GM23338 (cell line): ENCODE data around the gene DNM1L. TPM values are rescaled to one million over a fixed set of nuclear protein-coding genes. Genes with fewer than 3 reads are reported as not detected.

ENCODE experiments used
- ATAC-seq: fragments of 200-7000 bp; cut with Tn5 transposase; 3 replicates; pipeline ENCODE4 v1.9.1; 2020
- DNase-seq: peaks from one replicate; pipeline ENCODE4 v3.0.0-alpha.2; 2015; ENCODE audit warnings: low spot score
- H2AFZ ChIP-seq: fragments of 200-600 bp; sonication (generic); 2 replicates; pipeline ENCODE4 v1.8.0; 2016; ENCODE audit warnings: antibody characterized with exemption, mild to moderate bottlenecking, moderate library complexity
- H3F3A ChIP-seq: fragments of 200-600 bp; sonication (generic); replicated peaks from 2 replicates; pipeline ENCODE4 v1.8.0; 2017; ENCODE audit warnings: antibody characterized with exemption, mixed run types, low read depth
- H3K27ac ChIP-seq: fragments of 200-600 bp; sonication (generic); 2 replicates; pipeline ENCODE4 v1.6.1; 2016; ENCODE audit warnings: low read depth
- H3K27me3 ChIP-seq: fragments of 200-600 bp; sonication (generic); 2 replicates; pipeline ENCODE4 v1.8.0; 2016; ENCODE audit warnings: mild to moderate bottlenecking, mixed run types, moderate library complexity; ENCODE audit not compliant: insufficient read depth
- H3K36me3 ChIP-seq: fragments of 200-600 bp; sonication (generic); 2 replicates; pipeline ENCODE4 v1.8.0; 2016; ENCODE audit warnings: mild to moderate bottlenecking; ENCODE audit not compliant: insufficient read depth
- H3K4me1 ChIP-seq: fragments of 200-600 bp; sonication (generic); 2 replicates; pipeline ENCODE4 v1.8.0; 2016; ENCODE audit warnings: mild to moderate bottlenecking, moderate library complexity; ENCODE audit not compliant: insufficient read depth
- H3K4me2 ChIP-seq: fragments of 200-600 bp; sonication (generic); 2 replicates; pipeline ENCODE4 v1.7.1; 2017; ENCODE audit warnings: mixed run types
- H3K4me3 ChIP-seq: fragments of 200-600 bp; sonication (generic); 2 replicates; pipeline ENCODE4 v1.6.1; 2016; ENCODE audit warnings: mixed run types
- H3K79me2 ChIP-seq: fragments of 200-600 bp; sonication (generic); replicated peaks from 2 replicates; pipeline ENCODE4 v1.8.0; 2017; ENCODE audit warnings: mild to moderate bottlenecking; ENCODE audit not compliant: insufficient read depth
- H3K9me2 ChIP-seq: fragments of 200-600 bp; sonication (generic); 2 replicates; pipeline ENCODE4 v1.8.0; 2017; ENCODE audit not compliant: insufficient read depth
- H4K20me1 ChIP-seq: fragments of 200-600 bp; sonication (generic); replicated peaks from 2 replicates; pipeline ENCODE4 v1.8.0; 2017; ENCODE audit warnings: mild to moderate bottlenecking; ENCODE audit not compliant: insufficient read depth
- H3K27ac Mint-ChIP-seq: 2 replicates; pipeline ENCODE4 v1.8.0; 2020; ENCODE audit warnings: inconsistent platforms, mild to moderate bottlenecking, moderate library complexity, mixed read lengths
- H3K27me3 Mint-ChIP-seq: 3 replicates; pipeline ENCODE4 v1.8.0; 2022; ENCODE audit warnings: low read depth, mild to moderate bottlenecking, moderate library complexity, mixed read lengths, inconsistent platforms; ENCODE audit not compliant: insufficient read depth, poor library complexity
- H3K36me3 Mint-ChIP-seq: 3 replicates; pipeline ENCODE4 v1.8.0; 2021; ENCODE audit warnings: low read depth, mild to moderate bottlenecking, inconsistent platforms, moderate library complexity, mixed read lengths
- H3K4me1 Mint-ChIP-seq: 3 replicates; pipeline ENCODE4 v1.8.0; 2020; ENCODE audit warnings: mild to moderate bottlenecking, inconsistent platforms, mixed read lengths
- H3K4me3 Mint-ChIP-seq: 3 replicates; pipeline ENCODE4 v1.8.0; 2021; ENCODE audit warnings: moderate library complexity, mild to moderate bottlenecking, inconsistent platforms, mixed read lengths
- H3K9me3 Mint-ChIP-seq: 3 replicates; pipeline ENCODE4 v1.8.0; 2020; ENCODE audit warnings: moderate library complexity, mild to moderate bottlenecking, inconsistent platforms, mixed read lengths
- CREB1 ChIP-seq: fragments of 250-450 bp; sonication (Bioruptor Pico); IDR thresholded peaks from 2 replicates; pipeline ENCODE4 v1.5.0; 2020; ENCODE audit warnings: low read depth, mild to moderate bottlenecking, moderate library complexity
- EZH2phosphoT487 ChIP-seq: fragments of 200-600 bp; sonication (generic); IDR thresholded peaks from one replicate; pipeline ENCODE4 v1.8.1; 2018; ENCODE audit warnings: antibody characterized with exemption; ENCODE audit not compliant: unreplicated experiment
- JUNB ChIP-seq: IDR thresholded peaks from one replicate; pipeline ENCODE4 v1.6.1; 2016; ENCODE audit warnings: antibody characterized with exemption; ENCODE audit not compliant: unreplicated experiment
- NANOG ChIP-seq: IDR thresholded peaks from 2 replicates; pipeline ENCODE4 v1.6.1; 2016; ENCODE audit warnings: antibody characterized with exemption, borderline replicate concordance
- ZNF331 ChIP-seq: fragments of 250-450 bp; sonication (Bioruptor Pico); IDR thresholded peaks from 2 replicates; pipeline ENCODE4 v1.5.0; 2020; ENCODE audit warnings: low read depth, mild to moderate bottlenecking, moderate library complexity
- polyA plus RNA-seq: library from polyadenylated mRNA; unstranded; fragments of >200 nt; fragmentation: Nextera tagmentation; extraction: Ambion mirVana; gene quantifications from 2 replicates; pipeline ENCODE4 v1.2.1, GENCODE V29; 2016
- total RNA-seq: library from RNA; depleted of rRNA; stranded (reverse); fragments of >200 nt; shearing (Covaris generic); gene quantifications from 2 replicates; pipeline ENCODE4 v1.2.3, GENCODE V29; 2014
- TF ChIP-seq, protein P1 (sequence below): fragments of 250-450 bp; sonication (Bioruptor Pico); IDR thresholded peaks from 2 replicates; pipeline ENCODE4 v1.5.0; 2020; ENCODE audit warnings: mild to moderate bottlenecking, moderate library complexity
- TF ChIP-seq, protein P2 (sequence below): IDR thresholded peaks from 2 replicates; pipeline ENCODE4 v1.6.1; 2016; ENCODE audit warnings: antibody characterized with exemption

Gene DNM1L
- total and polyA plus RNA-seq, 2 experiments from 2014 or later = 72.2 to 94.8 TPM

DNA sequence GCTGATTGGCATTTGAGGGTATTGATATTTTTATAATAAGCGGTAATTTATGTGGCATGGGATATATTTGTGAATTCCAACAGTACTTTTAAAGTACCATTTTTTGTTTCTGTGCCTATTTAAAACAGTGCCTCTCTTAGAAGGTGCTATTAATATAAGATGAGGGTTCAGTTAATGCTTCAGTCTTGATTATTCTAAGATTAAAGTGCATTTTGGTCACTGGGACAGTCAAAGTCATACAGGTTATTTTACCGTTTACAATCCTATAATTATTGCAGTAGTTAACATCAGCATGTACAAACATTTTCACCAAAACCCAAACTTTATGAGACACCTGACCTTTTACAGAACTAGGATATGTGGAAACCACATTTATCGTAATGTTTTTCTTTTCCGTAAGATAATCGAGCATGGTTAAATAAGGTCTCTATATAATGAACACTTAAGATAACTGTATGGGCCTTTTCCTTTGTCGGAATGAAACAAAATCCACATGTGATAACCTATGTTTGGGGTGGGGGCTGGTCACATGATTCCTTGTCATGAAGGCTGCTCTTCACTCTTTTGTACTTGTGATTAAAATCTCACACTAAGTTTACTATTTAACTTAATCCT lies 37.7 kb upstream of the DNM1L start (continued):
- TF ChIP-seq, protein P1, sequence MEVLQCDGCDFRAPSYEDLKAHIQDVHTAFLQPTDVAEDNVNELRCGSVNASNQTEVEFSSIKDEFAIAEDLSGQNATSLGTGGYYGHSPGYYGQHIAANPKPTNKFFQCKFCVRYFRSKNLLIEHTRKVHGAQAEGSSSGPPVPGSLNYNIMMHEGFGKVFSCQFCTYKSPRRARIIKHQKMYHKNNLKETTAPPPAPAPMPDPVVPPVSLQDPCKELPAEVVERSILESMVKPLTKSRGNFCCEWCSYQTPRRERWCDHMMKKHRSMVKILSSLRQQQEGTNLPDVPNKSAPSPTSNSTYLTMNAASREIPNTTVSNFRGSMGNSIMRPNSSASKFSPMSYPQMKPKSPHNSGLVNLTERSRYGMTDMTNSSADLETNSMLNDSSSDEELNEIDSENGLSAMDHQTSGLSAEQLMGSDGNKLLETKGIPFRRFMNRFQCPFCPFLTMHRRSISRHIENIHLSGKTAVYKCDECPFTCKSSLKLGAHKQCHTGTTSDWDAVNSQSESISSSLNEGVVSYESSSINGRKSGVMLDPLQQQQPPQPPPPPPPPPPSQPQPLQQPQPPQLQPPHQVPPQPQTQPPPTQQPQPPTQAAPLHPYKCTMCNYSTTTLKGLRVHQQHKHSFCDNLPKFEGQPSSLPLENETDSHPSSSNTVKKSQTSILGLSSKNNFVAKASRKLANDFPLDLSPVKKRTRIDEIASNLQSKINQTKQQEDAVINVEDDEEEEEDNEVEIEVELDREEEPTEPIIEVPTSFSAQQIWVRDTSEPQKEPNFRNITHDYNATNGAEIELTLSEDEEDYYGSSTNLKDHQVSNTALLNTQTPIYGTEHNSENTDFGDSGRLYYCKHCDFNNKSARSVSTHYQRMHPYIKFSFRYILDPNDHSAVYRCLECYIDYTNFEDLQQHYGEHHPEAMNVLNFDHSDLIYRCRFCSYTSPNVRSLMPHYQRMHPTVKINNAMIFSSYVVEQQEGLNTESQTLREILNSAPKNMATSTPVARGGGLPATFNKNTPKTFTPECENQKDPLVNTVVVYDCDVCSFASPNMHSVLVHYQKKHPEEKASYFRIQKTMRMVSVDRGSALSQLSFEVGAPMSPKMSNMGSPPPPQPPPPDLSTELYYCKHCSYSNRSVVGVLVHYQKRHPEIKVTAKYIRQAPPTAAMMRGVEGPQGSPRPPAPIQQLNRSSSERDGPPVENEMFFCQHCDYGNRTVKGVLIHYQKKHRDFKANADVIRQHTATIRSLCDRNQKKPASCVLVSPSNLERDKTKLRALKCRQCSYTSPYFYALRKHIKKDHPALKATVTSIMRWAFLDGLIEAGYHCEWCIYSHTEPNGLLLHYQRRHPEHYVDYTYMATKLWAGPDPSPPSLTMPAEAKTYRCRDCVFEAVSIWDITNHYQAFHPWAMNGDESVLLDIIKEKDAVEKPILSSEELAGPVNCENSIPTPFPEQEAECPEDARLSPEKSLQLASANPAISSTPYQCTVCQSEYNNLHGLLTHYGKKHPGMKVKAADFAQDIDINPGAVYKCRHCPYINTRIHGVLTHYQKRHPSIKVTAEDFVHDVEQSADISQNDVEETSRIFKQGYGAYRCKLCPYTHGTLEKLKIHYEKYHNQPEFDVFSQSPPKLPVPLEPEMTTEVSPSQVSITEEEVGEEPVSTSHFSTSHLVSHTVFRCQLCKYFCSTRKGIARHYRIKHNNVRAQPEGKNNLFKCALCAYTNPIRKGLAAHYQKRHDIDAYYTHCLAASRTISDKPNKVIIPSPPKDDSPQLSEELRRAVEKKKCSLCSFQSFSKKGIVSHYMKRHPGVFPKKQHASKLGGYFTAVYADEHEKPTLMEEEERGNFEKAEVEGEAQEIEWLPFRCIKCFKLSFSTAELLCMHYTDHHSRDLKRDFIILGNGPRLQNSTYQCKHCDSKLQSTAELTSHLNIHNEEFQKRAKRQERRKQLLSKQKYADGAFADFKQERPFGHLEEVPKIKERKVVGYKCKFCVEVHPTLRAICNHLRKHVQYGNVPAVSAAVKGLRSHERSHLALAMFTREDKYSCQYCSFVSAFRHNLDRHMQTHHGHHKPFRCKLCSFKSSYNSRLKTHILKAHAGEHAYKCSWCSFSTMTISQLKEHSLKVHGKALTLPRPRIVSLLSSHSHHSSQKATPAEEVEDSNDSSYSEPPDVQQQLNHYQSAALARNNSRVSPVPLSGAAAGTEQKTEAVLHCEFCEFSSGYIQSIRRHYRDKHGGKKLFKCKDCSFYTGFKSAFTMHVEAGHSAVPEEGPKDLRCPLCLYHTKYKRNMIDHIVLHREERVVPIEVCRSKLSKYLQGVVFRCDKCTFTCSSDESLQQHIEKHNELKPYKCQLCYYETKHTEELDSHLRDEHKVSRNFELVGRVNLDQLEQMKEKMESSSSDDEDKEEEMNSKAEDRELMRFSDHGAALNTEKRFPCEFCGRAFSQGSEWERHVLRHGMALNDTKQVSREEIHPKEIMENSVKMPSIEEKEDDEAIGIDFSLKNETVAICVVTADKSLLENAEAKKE = no peak

DNA sequence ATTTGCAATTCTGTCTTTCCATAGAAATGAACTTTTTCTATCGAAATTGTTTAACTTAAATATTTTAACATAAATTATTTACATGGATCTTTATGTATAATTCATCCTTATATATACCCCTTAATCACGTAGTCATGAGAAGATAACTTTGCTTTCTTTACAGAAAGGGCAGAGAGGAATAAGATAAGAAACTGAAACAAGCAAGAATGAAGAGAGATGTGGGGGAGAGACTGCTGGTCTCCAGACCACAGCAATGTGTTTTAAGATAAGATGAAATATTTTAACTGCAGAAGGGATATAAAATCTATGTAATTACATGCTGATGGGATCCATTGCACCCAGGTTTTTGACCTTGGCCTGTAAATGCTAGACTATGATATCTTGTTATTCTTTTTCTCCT lies 34.7 kb upstream of the DNM1L start:
- H3K27ac Mint-ChIP-seq = no peak overlapping the region
- H3K9me3 Mint-ChIP-seq = no peaks in the 10 kb centered on the region
- H4K20me1 ChIP-seq = no peaks in the 10 kb centered on the region
- H3K27ac ChIP-seq = no peak overlapping the region
- H3K27me3 Mint-ChIP-seq = no peaks in the 10 kb centered on the region
- H3K4me3 ChIP-seq = no peak overlapping the region
- DNase-seq (no peak), ATAC-seq (no peak)
- no peaks in the 10 kb centered on the region for H3K4me1 ChIP-seq
- H3K79me2 ChIP-seq = no peaks in the 10 kb centered on the region
- no peaks in the 10 kb centered on the region for H3K9me2 ChIP-seq
- no peaks in the 10 kb centered on the region for H3K4me1 Mint-ChIP-seq
- no peaks in the 10 kb centered on the region for H3K27me3 ChIP-seq
- H3F3A ChIP-seq = 0 out of 2 replicates have a peak, but pooled peaks cover 5% of the 10 kb centered on the region
- no peak overlapping the region for H3K4me3 Mint-ChIP-seq
- TF ChIP-seq JUNB = no peak
- no peak for TF ChIP-seq ZNF331 (CRISPR knock-in tag)
- no peak for TF ChIP-seq NANOG
- no peak for TF ChIP-seq EZH2phosphoT487
- TF ChIP-seq, protein P2, sequence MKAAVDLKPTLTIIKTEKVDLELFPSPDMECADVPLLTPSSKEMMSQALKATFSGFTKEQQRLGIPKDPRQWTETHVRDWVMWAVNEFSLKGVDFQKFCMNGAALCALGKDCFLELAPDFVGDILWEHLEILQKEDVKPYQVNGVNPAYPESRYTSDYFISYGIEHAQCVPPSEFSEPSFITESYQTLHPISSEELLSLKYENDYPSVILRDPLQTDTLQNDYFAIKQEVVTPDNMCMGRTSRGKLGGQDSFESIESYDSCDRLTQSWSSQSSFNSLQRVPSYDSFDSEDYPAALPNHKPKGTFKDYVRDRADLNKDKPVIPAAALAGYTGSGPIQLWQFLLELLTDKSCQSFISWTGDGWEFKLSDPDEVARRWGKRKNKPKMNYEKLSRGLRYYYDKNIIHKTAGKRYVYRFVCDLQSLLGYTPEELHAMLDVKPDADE = no peak
- no peak for TF ChIP-seq CREB1 (CRISPR knock-in tag)
- TF ChIP-seq, protein P1 = no peak
- H3K4me2 ChIP-seq = no peak overlapping the region
- H3K36me3 Mint-ChIP-seq = peaks cover 18% of the 10 kb centered on the region; the same call in 2 of the 3 replicates
- peaks cover 9% of the 10 kb centered on the region; the same call in 1 of the 2 replicates for H3K36me3 ChIP-seq
- no peak overlapping the region for H2AFZ ChIP-seq
